Measurements from ENCODE around the gene C1orf74. TPM values are rescaled to one million over a fixed set of nuclear protein-coding genes. Genes with fewer than 3 reads are reported as not detected.
A peak's percentile ranks its signal among the peaks of the same experiment; 100 is the strongest.

The C1orf74 gene
- total RNA-seq, 2 experiments from 2014 or later = 2.8 to 3.0 TPM

DNA sequence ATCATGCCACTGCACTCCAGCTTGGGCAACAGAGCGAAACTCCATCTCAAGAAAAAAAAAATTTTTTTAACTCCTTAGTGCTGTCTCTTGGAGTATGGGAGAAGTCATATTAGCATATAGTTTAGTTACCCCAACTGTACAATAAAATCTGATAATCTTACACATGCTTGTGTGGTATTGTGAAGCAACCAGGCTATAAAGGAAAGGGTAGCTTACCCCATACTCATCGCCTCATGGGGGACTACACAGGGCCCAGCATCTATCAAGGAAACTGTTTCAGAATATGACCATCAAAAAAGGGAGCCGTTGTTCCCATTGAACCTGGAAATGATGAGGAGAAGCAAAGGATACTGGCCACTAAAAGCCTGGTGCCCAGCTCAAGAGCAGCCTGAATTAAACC is 31.5 kb downstream of the C1orf74 start:
- Mint-ChIP-seq H3K9me3 (no peaks in the 10 kb centered on the region), H3K4me3 (peak overlapping the region; percentile 67), H3K4me1 (ENCODE audit: low read depth) (peaks cover 68% of the 10 kb centered on the region), H3K27ac (peak overlapping the region; percentile 98), H3K36me3 (ENCODE audit: low read depth) (peaks cover 15% of the 10 kb centered on the region), H3K27me3 (no peaks in the 10 kb centered on the region)
- intact Hi-C loops (cut with micrococcal nuclease) = loop anchor here (5.0 kb wide), 1 partner anchor 81 kb away; no protein-coding TSS in a partner anchor
- ATAC-seq (no peak), DNase-seq (no peak)
- TF ChIP-seq, protein P1, sequence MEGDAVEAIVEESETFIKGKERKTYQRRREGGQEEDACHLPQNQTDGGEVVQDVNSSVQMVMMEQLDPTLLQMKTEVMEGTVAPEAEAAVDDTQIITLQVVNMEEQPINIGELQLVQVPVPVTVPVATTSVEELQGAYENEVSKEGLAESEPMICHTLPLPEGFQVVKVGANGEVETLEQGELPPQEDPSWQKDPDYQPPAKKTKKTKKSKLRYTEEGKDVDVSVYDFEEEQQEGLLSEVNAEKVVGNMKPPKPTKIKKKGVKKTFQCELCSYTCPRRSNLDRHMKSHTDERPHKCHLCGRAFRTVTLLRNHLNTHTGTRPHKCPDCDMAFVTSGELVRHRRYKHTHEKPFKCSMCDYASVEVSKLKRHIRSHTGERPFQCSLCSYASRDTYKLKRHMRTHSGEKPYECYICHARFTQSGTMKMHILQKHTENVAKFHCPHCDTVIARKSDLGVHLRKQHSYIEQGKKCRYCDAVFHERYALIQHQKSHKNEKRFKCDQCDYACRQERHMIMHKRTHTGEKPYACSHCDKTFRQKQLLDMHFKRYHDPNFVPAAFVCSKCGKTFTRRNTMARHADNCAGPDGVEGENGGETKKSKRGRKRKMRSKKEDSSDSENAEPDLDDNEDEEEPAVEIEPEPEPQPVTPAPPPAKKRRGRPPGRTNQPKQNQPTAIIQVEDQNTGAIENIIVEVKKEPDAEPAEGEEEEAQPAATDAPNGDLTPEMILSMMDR (IDR thresholded peaks at IDR 0.05) = no peak
- POLR2A ChIA-PET = interaction anchor here (1.1 to 13.2 kb wide), 5 partner anchors 10 to 29 kb away, joined by 3 to 242 read pairs (median 9); no protein-coding TSS in a partner anchor
- CTCF ChIA-PET = interaction anchor here (1.3 to 10.8 kb wide), 5 partner anchors 15 to 80 kb away, joined by 3 to 105 read pairs (median 5); partner anchors contain the start of gene UTP25

GRCh38 chr1:209751627-209752231 is 32.6 kb downstream of the C1orf74 start:
- ChIA-PET CTCF (interaction anchor here (0.6 to 10.8 kb wide), 11 partner anchors 9 to 182 kb away, joined by 3 to 105 read pairs (median 3); partner anchors contain the start of gene UTP25), POLR2A (interaction anchor here (0.9 to 13.2 kb wide), 10 partner anchors 8 to 65 kb away, joined by 3 to 242 read pairs (median 6); no protein-coding TSS in a partner anchor)
- Mint-ChIP-seq H3K36me3 (ENCODE audit: low read depth) (peaks cover 5% of the 10 kb centered on the region), H3K4me3 (peak overlapping the region; percentile 67), H3K27ac (peak overlapping the region; percentile 98), H3K4me1 (ENCODE audit: low read depth) (peaks cover 80% of the 10 kb centered on the region), H3K9me3 (no peaks in the 10 kb centered on the region), H3K27me3 (no peaks in the 10 kb centered on the region)
- ATAC-seq = peak; percentile 41
- peak; percentile 76 for DNase-seq
- TF ChIP-seq, protein P1 (IDR thresholded peaks at IDR 0.05) = no peak
- intact Hi-C loops (cut with micrococcal nuclease) = loop anchor here (5.0 kb wide), 1 partner anchor 79 kb away; no protein-coding TSS in a partner anchor

GRCh38 chr1:209749670-209750323 is 34.6 kb downstream of the C1orf74 start:
- intact Hi-C loops (cut with micrococcal nuclease) = loop anchor here (2.0 to 10.0 kb wide), 5 partner anchors 42 to 181 kb away; no protein-coding TSS in a partner anchor
- CTCF ChIA-PET = interaction anchor here (0.8 to 4.4 kb wide), 20 partner anchors 11 to 183 kb away, joined by 3 to 42 read pairs (median 12); partner anchors contain the start of genes C1orf74, CAMK1G and UTP25
- peak; percentile 47 for DNase-seq
- H3K27ac Mint-ChIP-seq = peak overlapping the region; percentile 94
- POLR2A ChIA-PET = interaction anchor here (0.9 to 13.2 kb wide), 6 partner anchors 10 to 52 kb away, joined by 3 to 242 read pairs (median 6); no protein-coding TSS in a partner anchor
- TF ChIP-seq, protein P1 (IDR thresholded peaks at IDR 0.05) = no peak
- no peaks in the 10 kb centered on the region for H3K36me3 Mint-ChIP-seq (ENCODE audit: low read depth)
- H3K4me1 Mint-ChIP-seq (ENCODE audit: low read depth) = peaks cover 76% of the 10 kb centered on the region
- no peak for ATAC-seq
- peak overlapping the region; percentile 42 for H3K4me3 Mint-ChIP-seq
- no peaks in the 10 kb centered on the region for H3K27me3 Mint-ChIP-seq
- H3K9me3 Mint-ChIP-seq = no peaks in the 10 kb centered on the region

DNA sequence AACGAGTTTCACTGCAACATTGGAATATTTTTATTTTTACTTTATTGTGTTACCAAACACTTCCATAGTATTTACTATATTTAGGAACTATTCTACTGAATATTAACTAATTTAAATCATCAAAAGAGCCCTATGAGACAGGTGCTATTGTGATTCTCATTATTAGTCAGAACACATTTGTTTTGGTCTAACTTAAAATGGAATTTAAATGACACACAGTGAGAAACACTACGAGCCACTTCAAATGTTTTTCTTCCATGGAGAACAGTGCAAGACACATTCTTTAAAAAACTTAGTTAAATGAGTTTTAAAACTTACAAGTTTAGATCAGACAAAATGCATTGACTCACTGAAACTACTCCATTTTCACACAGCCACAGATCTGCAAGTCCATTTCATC is 35.2 kb downstream of the C1orf74 start:
- H3K4me3 Mint-ChIP-seq = peak overlapping the region; percentile 42
- H3K27me3 Mint-ChIP-seq = no peaks in the 10 kb centered on the region
- TF ChIP-seq, protein P1 (IDR thresholded peaks at IDR 0.05) = no peak
- ChIA-PET CTCF (interaction anchor here (0.8 to 4.4 kb wide), 31 partner anchors 8 to 182 kb away, joined by 3 to 42 read pairs (median 8); partner anchors contain the start of genes C1orf74, CAMK1G, G0S2 and TRAF3IP3), POLR2A (interaction anchor here (0.9 to 13.2 kb wide), 8 partner anchors 11 to 75 kb away, joined by 3 to 242 read pairs (median 6); partner anchors contain the start of gene G0S2)
- H3K27ac Mint-ChIP-seq = peak overlapping the region; percentile 94
- ATAC-seq = no peak
- intact Hi-C loops (cut with micrococcal nuclease) = loop anchor here (2.0 to 10.0 kb wide), 4 partner anchors 42 to 180 kb away; no protein-coding TSS in a partner anchor
- H3K4me1 Mint-ChIP-seq (ENCODE audit: low read depth) = peaks cover 74% of the 10 kb centered on the region
- H3K9me3 Mint-ChIP-seq = no peaks in the 10 kb centered on the region
- no peaks in the 10 kb centered on the region for H3K36me3 Mint-ChIP-seq (ENCODE audit: low read depth)
- DNase-seq = no peak
